ENCODE results near the gene SCAF1. TPM values are rescaled to one million over a fixed set of nuclear protein-coding genes. Genes with fewer than 3 reads are reported as not detected.

SCAF1 gene
- total RNA-seq, 1 experiment from 2014 or later: 16.3 TPM

GRCh38 chr19:49688531-49689132, 46.6 kb downstream of the SCAF1 start:
- 0 out of 2 replicates have a peak, but pooled peaks cover 3% of the 10 kb centered on the region for H3K4me1 ChIP-seq
- H3K36me3 ChIP-seq: peaks cover 52% of the 10 kb centered on the region
- H3K4me3 ChIP-seq: no peak overlapping the region

GRCh38 chr19:49689133-49690078, 47.4 kb downstream of the SCAF1 start, which contains the start of gene ADM5:
Gene ADM5, plus strand, starts transcription at chr19:49689594. Its CDS starts 244 bp downstream, at chr19:49689838.
- H3K36me3 ChIP-seq: peaks cover 44% of the 10 kb centered on the region
- no peaks in the 10 kb centered on the region for H3K27me3 ChIP-seq
- H3K27ac ChIP-seq: peak within 1 kb of the TSS; percentile 67
- peak within 1 kb of the TSS; percentile 57 for H3K4me3 ChIP-seq
- H3K4me1 ChIP-seq: 0 out of 2 replicates have a peak, but pooled peaks cover 3% of the 10 kb centered on the region
- no peak for DNase-seq
- H3K9me3 ChIP-seq (replicated peaks): no peaks in the 10 kb centered on the region

More at GRCh38 chr19:49688531-49689132, 46.6 kb downstream of the SCAF1 start:
- no peaks in the 10 kb centered on the region for H3K9me3 ChIP-seq (replicated peaks)
- H3K27me3 ChIP-seq: no peaks in the 10 kb centered on the region
- no peak for DNase-seq
- no peak overlapping the region for H3K27ac ChIP-seq

GRCh38 chr19:49690079-49690655, 48.2 kb downstream of the SCAF1 start:
- Histone ChIP-seq H3K27ac (peak overlapping the region; percentile 67), H3K36me3 (peaks cover 37% of the 10 kb centered on the region), H3K4me3 (peak overlapping the region; percentile 57), H3K4me1 (0 out of 2 replicates have a peak, but pooled peaks cover 3% of the 10 kb centered on the region), H3K9me3 (replicated peaks) (no peaks in the 10 kb centered on the region), H3K27me3 (no peaks in the 10 kb centered on the region)
- no peak for DNase-seq

- DNase-seq: peak; percentile 91 to 94
- peaks cover 32% of the 10 kb centered on the region for H3K36me3 ChIP-seq
- H3K9me3 ChIP-seq (replicated peaks): no peaks in the 10 kb centered on the region
- H3K27me3 ChIP-seq: no peaks in the 10 kb centered on the region
- H3K4me3 ChIP-seq: peak within 1 kb of the TSS; percentile 57
- H3K4me1 ChIP-seq: 0 out of 2 replicates have a peak, but pooled peaks cover 3% of the 10 kb centered on the region
- peak within 1 kb of the TSS; percentile 67 for H3K27ac ChIP-seq
These were observed 48.7 kb downstream of the SCAF1 start, which contains the start of gene CPT1C for GRCh38 chr19:49690656-49691242. Gene CPT1C, plus strand, starts transcription at chr19:49691116. Its CDS starts 1,137 bp downstream, at chr19:49692253.

GRCh38 chr19:49691243-49692146, 49.5 kb downstream of the SCAF1 start:
- Histone ChIP-seq H3K4me1 (0 out of 2 replicates have a peak, but pooled peaks cover 3% of the 10 kb centered on the region), H3K27me3 (no peaks in the 10 kb centered on the region), H3K27ac (no peak overlapping the region; the same call in 1 of the 2 replicates), H3K36me3 (peaks cover 26% of the 10 kb centered on the region), H3K9me3 (replicated peaks) (no peaks in the 10 kb centered on the region), H3K4me3 (peak overlapping the region; percentile 57)
- DNase-seq: peak; percentile 79 to 86

- Histone ChIP-seq H3K9me3 (replicated peaks) (no peaks in the 10 kb centered on the region), H3K27ac (no peak overlapping the region), H3K36me3 (peaks cover 22% of the 10 kb centered on the region), H3K4me3 (no peak overlapping the region), H3K4me1 (0 out of 2 replicates have a peak, but pooled peaks cover 3% of the 10 kb centered on the region), H3K27me3 (no peaks in the 10 kb centered on the region)
- DNase-seq: no peak
These were observed 50.1 kb downstream of the SCAF1 start for GRCh38 chr19:49692147-49692506.

- H3K4me1 ChIP-seq: no peaks in the 10 kb centered on the region
- no peak for DNase-seq
- H3K27ac ChIP-seq: no peak overlapping the region
- no peaks in the 10 kb centered on the region for H3K27me3 ChIP-seq
- no peaks in the 10 kb centered on the region for H3K36me3 ChIP-seq
- no peak overlapping the region for H3K4me3 ChIP-seq
- H3K9me3 ChIP-seq (replicated peaks): no peaks in the 10 kb centered on the region
These were observed 54.1 kb downstream of the SCAF1 start for GRCh38 chr19:49696115-49696514.

- H3K27me3 ChIP-seq: no peaks in the 10 kb centered on the region
- no peak overlapping the region for H3K27ac ChIP-seq
- no peak overlapping the region for H3K4me3 ChIP-seq
- no peaks in the 10 kb centered on the region for H3K36me3 ChIP-seq
- H3K9me3 ChIP-seq (replicated peaks): no peaks in the 10 kb centered on the region
- DNase-seq: no peak
- H3K4me1 ChIP-seq: no peaks in the 10 kb centered on the region
These were observed 54.9 kb downstream of the SCAF1 start for GRCh38 chr19:49696865-49697264.

- H3K9me3 ChIP-seq (replicated peaks): no peaks in the 10 kb centered on the region
- H3K4me1 ChIP-seq: no peaks in the 10 kb centered on the region
- no peak overlapping the region for H3K27ac ChIP-seq
- H3K36me3 ChIP-seq: no peaks in the 10 kb centered on the region
- H3K27me3 ChIP-seq: no peaks in the 10 kb centered on the region
- no peak for DNase-seq
- no peak overlapping the region for H3K4me3 ChIP-seq
These were observed 57.4 kb downstream of the SCAF1 start for GRCh38 chr19:49699364-49699763.

- Histone ChIP-seq H3K27me3 (no peaks in the 10 kb centered on the region), H3K36me3 (no peaks in the 10 kb centered on the region), H3K27ac (no peak overlapping the region), H3K9me3 (replicated peaks) (no peaks in the 10 kb centered on the region), H3K4me1 (no peaks in the 10 kb centered on the region), H3K4me3 (no peak overlapping the region)
- no peak for DNase-seq
These were observed 58.6 kb downstream of the SCAF1 start for GRCh38 chr19:49700563-49700962.

GRCh38 chr19:49701271-49701786, 59.3 kb downstream of the SCAF1 start:
- DNase-seq: no peak

GRCh38 chr19:49704888-49705642, 63.1 kb downstream of the SCAF1 start:
- Histone ChIP-seq H3K4me1 (no peaks in the 10 kb centered on the region), H3K36me3 (no peaks in the 10 kb centered on the region; the same call in 1 of the 2 replicates), H3K4me3 (no peak overlapping the region), H3K27me3 (no peaks in the 10 kb centered on the region), H3K27ac (no peak overlapping the region), H3K9me3 (replicated peaks) (no peaks in the 10 kb centered on the region)
- DNase-seq: no peak

More at GRCh38 chr19:49701271-49701786, 59.3 kb downstream of the SCAF1 start:
- Histone ChIP-seq H3K27me3 (no peaks in the 10 kb centered on the region), H3K4me1 (no peaks in the 10 kb centered on the region), H3K9me3 (replicated peaks) (no peaks in the 10 kb centered on the region), H3K36me3 (no peaks in the 10 kb centered on the region; the same call in 1 of the 2 replicates), H3K4me3 (no peak overlapping the region), H3K27ac (no peak overlapping the region)

- H3K9me3 ChIP-seq (replicated peaks): no peaks in the 10 kb centered on the region
- no peaks in the 10 kb centered on the region for H3K4me1 ChIP-seq
- H3K27me3 ChIP-seq: no peaks in the 10 kb centered on the region
- H3K27ac ChIP-seq: no peak overlapping the region
- H3K4me3 ChIP-seq: no peak overlapping the region
- H3K36me3 ChIP-seq: no peaks in the 10 kb centered on the region; the same call in 1 of the 2 replicates
- DNase-seq: no peak
These were observed 63.9 kb downstream of the SCAF1 start for GRCh38 chr19:49705919-49706318.
